ENCODE data around the gene MARF1.

DNA sequence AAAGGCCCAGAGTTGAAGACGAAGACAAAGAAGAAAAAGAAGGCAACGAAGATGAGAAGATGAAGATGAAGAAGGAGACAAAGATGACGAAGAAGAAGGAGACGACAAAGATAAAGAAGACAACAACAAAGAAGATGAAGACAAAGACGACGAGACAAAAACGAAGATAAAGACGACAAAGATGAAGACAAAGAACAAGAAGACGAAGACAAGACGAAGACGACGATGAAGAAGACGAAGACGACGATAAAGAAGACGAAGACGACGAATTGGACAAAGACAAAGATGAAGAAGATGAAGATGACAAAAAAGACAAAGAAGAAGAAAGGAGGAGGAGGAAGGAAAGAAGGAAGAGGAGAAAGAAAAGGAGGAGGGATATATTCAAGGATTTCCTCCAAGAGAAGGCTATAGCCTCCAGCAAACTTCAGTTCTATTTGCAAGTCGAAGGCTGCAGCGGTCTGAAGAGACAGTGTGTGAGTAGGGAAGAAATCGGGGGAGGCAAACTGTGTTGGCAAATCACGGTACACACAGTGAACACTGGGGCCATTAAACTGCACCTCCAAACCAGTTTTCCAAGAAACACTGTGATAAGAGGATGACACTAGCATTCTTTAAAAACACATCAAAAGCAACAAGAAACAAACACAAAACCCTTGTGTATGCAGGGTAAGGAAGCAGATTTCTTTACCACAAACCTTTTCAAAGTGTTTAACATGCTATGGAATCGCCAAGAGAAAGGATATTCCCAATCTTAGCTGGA, 40.5 kb downstream of the MARF1 start:
- TF ChIP-seq POLR2A (IDR thresholded peaks at IDR 0.05): no peak
- TF ChIP-seq CTCF (IDR thresholded peaks at IDR 0.05): no peak
